Dermis blood vessel endothelial cell (primary cell): ENCODE results near the gene LRMDA. TPM values are rescaled to one million over a fixed set of nuclear protein-coding genes. Genes with fewer than 3 reads are reported as not detected.
"Not testable (repeated sequence)": the region's sequence is repeated elsewhere in the genome, so short reads cannot be mapped to it uniquely, and the experiment has no call there.

ENCODE experiments used
- DNase-seq: peaks from one replicate; pipeline ENCODE4 v3.0.0; 2010
- total RNA-seq: library from RNA; depleted of rRNA; stranded (reverse); fragments of >200 nt; gene quantifications from 2 replicates; pipeline ENCODE4 v1.2.3, GENCODE V29; 2014

Gene LRMDA
- total RNA-seq, 1 donor from 2014 or later: 27.4 TPM

- DNase-seq: not testable (repeated sequence)
Observed at GRCh38 chr10:75750093-75750875, 318.9 kb downstream of the LRMDA start.

DNA sequence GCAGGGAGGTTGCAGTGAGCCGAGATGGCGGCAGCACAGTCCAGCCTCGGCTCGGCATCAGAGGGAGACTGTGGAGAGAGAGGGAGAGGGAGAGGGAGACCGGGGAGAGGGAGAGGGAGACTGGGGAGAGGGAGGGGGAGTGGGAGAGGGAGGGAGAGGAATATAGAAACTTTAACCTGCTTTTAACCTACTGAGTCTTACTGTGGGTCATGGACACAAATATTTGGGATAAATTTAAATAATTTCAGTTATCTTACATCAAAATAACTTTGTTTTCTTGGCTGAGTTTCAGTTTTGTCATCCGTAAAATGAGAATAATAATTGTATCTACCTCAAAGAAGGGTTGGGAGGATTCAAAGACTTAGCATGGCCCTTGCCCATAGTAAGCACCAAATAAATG, 319.8 kb downstream of the LRMDA start:
- DNase-seq: no peak

DNA sequence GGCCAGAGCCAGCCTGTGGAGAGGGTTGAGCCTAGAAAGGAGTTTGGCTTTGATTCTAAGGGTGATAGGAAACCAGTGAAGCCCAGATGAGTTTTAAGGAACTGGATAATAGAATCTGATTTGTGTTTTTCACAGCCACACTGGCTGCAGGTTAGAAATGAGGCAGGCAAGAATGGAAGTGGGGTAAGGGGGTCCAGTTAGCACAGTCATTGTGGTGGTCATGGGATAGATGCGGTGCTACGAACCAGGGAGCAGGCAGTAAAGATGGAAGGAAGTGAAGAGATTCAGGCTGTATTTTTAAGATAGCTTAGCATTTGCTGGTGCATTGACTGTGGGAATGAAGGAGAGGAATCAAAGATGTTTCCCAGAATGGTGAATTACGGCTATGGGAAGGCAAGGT, 322.2 kb downstream of the LRMDA start:
- DNase-seq: no peak

DNA sequence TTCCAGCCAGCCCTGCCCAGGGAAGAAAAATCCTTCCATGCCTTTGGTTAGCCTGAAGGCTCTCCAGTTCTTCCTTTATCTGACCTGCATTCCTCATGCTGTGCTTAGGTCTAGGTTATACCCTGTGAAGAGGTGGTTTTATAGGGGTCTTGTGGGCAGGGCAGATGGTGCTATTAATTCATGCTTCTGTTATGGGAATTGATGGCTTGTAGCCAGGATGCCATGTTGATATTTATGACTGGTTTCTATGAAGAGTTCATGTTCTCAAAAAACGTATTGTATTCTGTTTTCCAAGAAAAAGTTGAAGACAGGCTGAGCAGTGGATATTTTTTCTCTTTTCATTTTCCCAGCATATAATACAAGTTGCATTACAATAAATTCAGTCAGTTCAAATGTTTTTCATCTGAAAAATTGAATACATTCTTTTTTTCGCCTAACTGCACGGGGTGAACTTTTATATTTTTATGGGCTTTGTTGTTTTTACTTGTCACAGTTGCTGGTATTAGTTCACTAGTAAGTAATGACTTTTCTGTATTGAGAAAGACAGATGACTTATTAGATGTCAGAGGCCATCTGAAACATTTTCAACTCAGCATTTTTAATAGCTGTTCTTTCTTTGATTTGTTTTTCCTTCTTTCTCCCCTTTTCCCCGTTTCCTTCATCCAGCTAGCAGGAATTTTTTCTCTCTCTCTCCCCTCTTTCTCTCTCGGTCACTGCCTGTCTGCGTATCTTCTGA, 322.8 kb downstream of the LRMDA start:
- DNase-seq: no peak

- no peak for DNase-seq
Observed at GRCh38 chr10:75755528-75755927, 324.1 kb downstream of the LRMDA start.

- DNase-seq: no peak
Observed at GRCh38 chr10:75761289-75761688, 329.9 kb downstream of the LRMDA start.

GRCh38 chr10:75762431-75762802, 331.0 kb downstream of the LRMDA start:
- DNase-seq: no peak

GRCh38 chr10:75763652-75764051, 332.2 kb downstream of the LRMDA start:
- DNase-seq: no peak

DNA sequence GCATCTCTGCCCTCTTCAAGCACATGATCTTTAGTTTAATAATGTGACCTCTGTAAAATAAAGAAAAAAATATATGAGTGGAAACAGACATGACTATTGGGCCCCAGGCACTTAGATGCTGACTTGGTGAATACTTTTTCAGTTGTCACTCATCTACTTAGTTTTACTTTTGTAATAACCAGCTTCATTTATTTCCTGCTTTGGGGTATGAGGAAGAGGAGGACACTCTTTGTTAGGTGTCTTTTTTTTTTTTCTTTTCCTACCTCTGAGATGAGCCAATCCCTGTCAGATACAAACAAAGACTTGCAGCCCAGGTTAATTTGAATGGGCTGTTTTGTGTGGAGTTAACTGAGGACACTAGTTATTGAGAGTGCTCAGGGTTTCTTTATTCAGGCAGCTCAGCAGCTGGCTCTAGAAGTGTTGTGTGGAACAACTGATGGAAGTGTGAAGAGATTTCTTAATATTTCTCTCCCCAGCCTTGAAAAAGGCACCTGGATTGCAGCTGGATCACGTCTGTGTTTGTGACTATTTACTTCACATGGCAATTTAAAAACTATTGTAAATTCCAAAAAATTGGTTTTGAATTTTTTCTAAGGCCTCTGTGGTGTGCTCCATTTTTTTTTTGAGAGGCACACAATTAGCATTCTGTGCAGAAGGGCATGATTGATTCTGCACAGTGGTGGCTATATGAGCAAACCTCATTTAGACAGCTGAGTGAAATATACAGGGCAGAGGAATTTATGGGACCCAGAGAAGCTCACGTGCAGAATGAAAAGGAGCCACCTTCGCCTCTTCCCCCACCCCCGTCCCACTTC, 333.8 kb downstream of the LRMDA start:
- no peak for DNase-seq

DNA sequence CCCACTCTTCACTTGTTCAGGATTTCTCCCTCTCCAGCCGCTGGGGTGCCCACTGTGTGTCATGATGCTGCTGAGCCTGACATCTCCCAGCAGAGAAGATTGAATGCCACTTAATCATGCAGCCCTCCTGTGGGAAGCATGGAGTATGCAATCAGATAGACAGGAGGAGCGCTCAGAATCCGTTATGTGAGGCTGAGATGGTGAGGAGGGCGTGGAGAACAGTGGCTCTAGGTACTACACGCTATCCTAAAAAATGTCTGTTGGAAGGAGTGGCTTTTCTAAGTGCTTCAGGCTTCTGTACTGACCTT, 334.3 kb downstream of the LRMDA start:
- no peak for DNase-seq

- no peak for DNase-seq
Observed at GRCh38 chr10:75766106-75766505, 334.7 kb downstream of the LRMDA start.

GRCh38 chr10:75766752-75767151, 335.3 kb downstream of the LRMDA start:
- not testable (repeated sequence) for DNase-seq

- DNase-seq: no peak
Observed at GRCh38 chr10:75770626-75771081, 339.2 kb downstream of the LRMDA start.

DNA sequence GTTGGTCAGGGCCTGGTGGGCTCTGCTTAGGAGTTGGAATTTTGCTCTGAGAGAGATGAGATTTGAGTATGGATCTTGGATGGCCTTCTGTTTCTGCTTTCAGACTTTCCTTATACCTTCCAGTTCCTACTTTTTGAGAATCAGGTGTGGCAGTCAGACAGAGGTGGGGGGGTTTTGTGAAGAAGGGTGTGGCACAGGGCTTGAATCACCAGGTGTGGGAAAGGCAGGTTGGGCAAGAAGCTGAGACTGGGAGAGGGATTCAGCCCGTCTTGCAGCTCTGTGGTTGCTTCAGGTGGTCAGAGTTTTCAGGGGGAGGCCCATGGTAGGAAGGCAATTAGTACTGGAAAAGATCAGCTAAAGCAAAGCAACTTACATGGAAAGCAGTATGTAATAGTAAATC, 340.2 kb downstream of the LRMDA start:
- DNase-seq: no peak

DNA sequence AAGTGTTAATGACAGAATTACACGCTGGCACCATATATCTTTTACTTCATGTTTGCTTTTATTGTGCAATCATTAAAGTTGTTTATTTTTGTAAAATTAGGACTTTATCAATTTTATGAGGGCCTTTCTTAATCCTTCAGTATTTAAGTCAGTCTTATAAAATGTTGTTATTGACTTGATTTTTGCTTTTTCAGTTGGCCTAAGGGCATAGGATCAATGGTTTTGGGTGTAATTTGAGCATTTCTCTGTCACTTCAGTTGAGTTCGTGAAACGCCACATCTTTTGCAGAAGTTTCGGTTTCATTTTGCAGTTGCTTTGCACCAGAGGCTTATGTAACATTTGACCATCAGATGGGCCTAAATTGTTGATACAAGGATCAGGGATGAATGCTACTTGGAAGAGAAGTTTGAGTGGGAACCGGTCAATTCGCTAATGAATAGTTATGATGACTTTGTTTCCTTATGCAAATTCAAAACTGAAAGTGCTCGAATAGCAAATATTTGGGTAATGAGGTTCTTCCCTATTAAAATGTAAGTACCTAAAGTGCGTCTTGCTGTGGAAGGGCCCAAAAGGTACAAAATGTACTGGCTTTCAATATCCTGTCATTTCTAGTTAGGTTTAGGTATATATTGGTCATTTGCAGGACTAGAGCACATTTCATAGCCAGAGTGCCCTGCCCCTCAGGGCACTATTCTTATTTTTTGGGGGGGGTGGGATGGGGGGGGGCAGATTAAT, 340.9 kb downstream of the LRMDA start:
- DNase-seq: no peak

GRCh38 chr10:75773231-75773780, 341.9 kb downstream of the LRMDA start:
- no peak for DNase-seq

- no peak for DNase-seq
Observed at GRCh38 chr10:75773813-75774782, 342.7 kb downstream of the LRMDA start.

- DNase-seq: no peak
Observed at GRCh38 chr10:75774783-75775490, 343.5 kb downstream of the LRMDA start.

DNA sequence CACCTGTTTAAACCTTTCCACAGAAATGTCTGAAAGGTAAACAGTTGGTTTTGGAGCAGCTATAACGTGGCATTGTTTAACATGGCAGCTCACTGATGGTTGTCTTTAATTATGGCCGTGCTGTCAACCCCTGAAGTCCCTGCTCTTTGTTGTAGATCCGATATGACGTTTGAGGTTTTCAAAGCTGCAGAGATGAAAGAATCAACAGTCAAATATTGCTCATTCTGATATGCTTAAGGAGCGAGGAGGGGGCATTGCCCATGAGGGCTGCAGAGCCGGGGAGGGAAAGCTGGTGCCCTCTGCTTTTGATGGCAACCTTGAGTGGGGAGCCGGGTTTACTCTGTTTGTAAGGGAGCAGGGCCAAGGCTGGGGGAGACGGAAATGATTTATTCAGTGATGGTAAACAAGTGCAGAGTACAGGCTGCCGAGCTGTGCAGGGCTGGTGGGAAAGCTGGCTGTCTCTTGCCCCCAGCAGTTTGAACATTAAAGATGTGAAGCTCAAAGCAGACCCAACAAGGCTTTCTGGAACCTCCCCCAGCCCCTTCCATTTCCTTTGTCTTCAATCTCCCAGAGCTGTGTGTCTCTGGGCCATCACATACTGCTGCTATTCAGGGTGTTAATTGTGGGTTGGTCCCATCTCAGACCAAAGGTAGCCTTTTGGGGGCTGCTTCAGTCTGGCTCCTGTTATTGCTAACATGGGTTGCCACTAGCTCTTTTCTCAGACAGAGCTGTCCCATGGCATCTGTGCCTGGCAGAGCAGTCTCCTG, 345.5 kb downstream of the LRMDA start:
- DNase-seq: no peak

DNA sequence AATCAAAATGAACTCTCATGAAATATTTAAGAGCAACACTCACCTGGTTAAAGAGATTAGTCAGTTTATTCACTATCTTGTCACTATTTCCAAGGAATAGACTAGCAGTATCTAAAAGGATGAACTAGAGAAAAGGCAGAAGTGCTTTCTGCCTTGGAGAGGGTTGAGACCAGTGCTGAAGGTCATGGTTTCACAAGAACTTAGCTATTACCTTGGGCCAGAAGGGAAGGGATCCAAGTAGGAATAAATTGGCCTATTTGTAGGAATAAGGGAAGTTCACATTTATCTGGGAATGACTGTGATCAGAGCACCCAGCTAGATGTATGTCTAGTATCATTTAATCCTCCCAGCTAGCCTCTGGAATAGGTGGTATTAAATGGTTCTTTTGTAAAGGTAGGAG, 347.2 kb downstream of the LRMDA start:
- no peak for DNase-seq
